ENCODE measurements around the gene SNX24. TPM values are rescaled to one million over a fixed set of nuclear protein-coding genes. Genes with fewer than 3 reads are reported as not detected.

The SNX24 gene
- total RNA-seq, 2 experiments from 2014 or later = 1.8 to 4.2 TPM

GRCh38 chr5:122942164-122942914 lies 96.9 kb downstream of the SNX24 start:
- Mint-ChIP-seq H3K4me1 (peaks cover 2% of the 10 kb centered on the region), H3K9me3 (ENCODE audit: low read depth) (no peaks in the 10 kb centered on the region), H3K27ac (no peak overlapping the region)

GRCh38 chr5:122943050-122943698 lies 97.8 kb downstream of the SNX24 start:
- H3K9me3 Mint-ChIP-seq (ENCODE audit: low read depth) = no peaks in the 10 kb centered on the region
- H3K27ac Mint-ChIP-seq = no peak overlapping the region
- CTCF ChIA-PET = no interaction called here
- no peak overlapping the region for H3K4me3 Mint-ChIP-seq
- ATAC-seq (no peak), DNase-seq (no peak)
- H3K27me3 Mint-ChIP-seq = no peaks in the 10 kb centered on the region
- peaks cover 2% of the 10 kb centered on the region for H3K36me3 Mint-ChIP-seq
- peaks cover 2% of the 10 kb centered on the region for H3K4me1 Mint-ChIP-seq

More at GRCh38 chr5:122942164-122942914, 96.9 kb downstream of the SNX24 start:
- Mint-ChIP-seq H3K4me3 (no peak overlapping the region), H3K27me3 (no peaks in the 10 kb centered on the region), H3K36me3 (peaks cover 2% of the 10 kb centered on the region)
- no peak for DNase-seq
- no peak for ATAC-seq
- CTCF ChIA-PET = no interaction called here

- peaks cover 2% of the 10 kb centered on the region for H3K4me1 Mint-ChIP-seq
- CTCF ChIA-PET = no interaction called here
- no peak for DNase-seq
- H3K36me3 Mint-ChIP-seq = peaks cover 2% of the 10 kb centered on the region
- no peak for ATAC-seq
- H3K4me3 Mint-ChIP-seq = no peak overlapping the region
- H3K27me3 Mint-ChIP-seq = no peaks in the 10 kb centered on the region
- no peaks in the 10 kb centered on the region for H3K9me3 Mint-ChIP-seq (ENCODE audit: low read depth)
- H3K27ac Mint-ChIP-seq = no peak overlapping the region
These were observed 98.6 kb downstream of the SNX24 start for GRCh38 chr5:122944051-122944450.

- Mint-ChIP-seq H3K4me1 (peaks cover 2% of the 10 kb centered on the region), H3K9me3 (ENCODE audit: low read depth) (no peaks in the 10 kb centered on the region), H3K27me3 (no peaks in the 10 kb centered on the region), H3K36me3 (peaks cover 2% of the 10 kb centered on the region), H3K4me3 (no peak overlapping the region), H3K27ac (no peak overlapping the region)
- DNase-seq = no peak
- CTCF ChIA-PET = interaction anchor here (0.6 kb wide), 1 partner anchor 126 kb away, joined by 3 read pairs; no protein-coding TSS in a partner anchor
- ATAC-seq = no peak
These were observed 102.0 kb downstream of the SNX24 start for GRCh38 chr5:122947372-122947771.

- CTCF ChIA-PET = no interaction called here
- DNase-seq = no peak
- H3K27me3 Mint-ChIP-seq = no peaks in the 10 kb centered on the region
- no peak overlapping the region for H3K27ac Mint-ChIP-seq
- H3K9me3 Mint-ChIP-seq (ENCODE audit: low read depth) = no peaks in the 10 kb centered on the region
- H3K4me3 Mint-ChIP-seq = no peak overlapping the region
- H3K4me1 Mint-ChIP-seq = no peaks in the 10 kb centered on the region
- no peak for ATAC-seq
- H3K36me3 Mint-ChIP-seq = peaks cover 2% of the 10 kb centered on the region
These were observed 102.4 kb downstream of the SNX24 start for GRCh38 chr5:122947772-122948171.

GRCh38 chr5:122948319-122948718 lies 102.9 kb downstream of the SNX24 start:
- CTCF ChIA-PET = no interaction called here
- Mint-ChIP-seq H3K4me1 (no peaks in the 10 kb centered on the region), H3K27me3 (no peaks in the 10 kb centered on the region), H3K36me3 (peaks cover 2% of the 10 kb centered on the region), H3K4me3 (no peak overlapping the region), H3K9me3 (ENCODE audit: low read depth) (no peaks in the 10 kb centered on the region), H3K27ac (no peak overlapping the region)
- ATAC-seq (no peak), DNase-seq (no peak)

GRCh38 chr5:122951658-122952057 lies 106.2 kb downstream of the SNX24 start:
- no peak overlapping the region for H3K27ac Mint-ChIP-seq
- H3K4me1 Mint-ChIP-seq = no peaks in the 10 kb centered on the region

GRCh38 chr5:122954719-122955118 lies 109.3 kb downstream of the SNX24 start:
- Mint-ChIP-seq H3K36me3 (peaks cover 1% of the 10 kb centered on the region), H3K27me3 (no peaks in the 10 kb centered on the region), H3K27ac (no peak overlapping the region), H3K4me1 (no peaks in the 10 kb centered on the region), H3K4me3 (no peak overlapping the region), H3K9me3 (ENCODE audit: low read depth) (peaks cover 3% of the 10 kb centered on the region)
- CTCF ChIA-PET = no interaction called here
- ATAC-seq (no peak), DNase-seq (no peak)

More at GRCh38 chr5:122951658-122952057, 106.2 kb downstream of the SNX24 start:
- Mint-ChIP-seq H3K27me3 (no peaks in the 10 kb centered on the region), H3K9me3 (ENCODE audit: low read depth) (no peaks in the 10 kb centered on the region), H3K36me3 (no peaks in the 10 kb centered on the region), H3K4me3 (no peak overlapping the region)
- DNase-seq (no peak), ATAC-seq (no peak)
- CTCF ChIA-PET = no interaction called here

- DNase-seq (no peak), ATAC-seq (no peak)
- Mint-ChIP-seq H3K4me1 (no peaks in the 10 kb centered on the region), H3K4me3 (no peak overlapping the region), H3K36me3 (peaks cover 1% of the 10 kb centered on the region), H3K9me3 (ENCODE audit: low read depth) (peaks cover 3% of the 10 kb centered on the region), H3K27ac (no peak overlapping the region), H3K27me3 (no peaks in the 10 kb centered on the region)
- CTCF ChIA-PET = no interaction called here
These were observed 112.0 kb downstream of the SNX24 start for GRCh38 chr5:122957457-122957856.

GRCh38 chr5:122959740-122960445 lies 114.5 kb downstream of the SNX24 start:
- H3K36me3 Mint-ChIP-seq = peaks cover 1% of the 10 kb centered on the region
- CTCF ChIA-PET = no interaction called here

GRCh38 chr5:122963305-122963704 lies 117.9 kb downstream of the SNX24 start:
- Mint-ChIP-seq H3K36me3 (no peaks in the 10 kb centered on the region), H3K9me3 (ENCODE audit: low read depth) (no peaks in the 10 kb centered on the region), H3K27me3 (no peaks in the 10 kb centered on the region), H3K27ac (no peak overlapping the region), H3K4me3 (no peak overlapping the region), H3K4me1 (no peaks in the 10 kb centered on the region)
- CTCF ChIA-PET = interaction anchor here (0.6 kb wide), 1 partner anchor 516 kb away, joined by 4 read pairs; no protein-coding TSS in a partner anchor
- ATAC-seq (no peak), DNase-seq (no peak)

More at GRCh38 chr5:122959740-122960445, 114.5 kb downstream of the SNX24 start:
- Mint-ChIP-seq H3K27me3 (no peaks in the 10 kb centered on the region), H3K4me1 (no peaks in the 10 kb centered on the region), H3K4me3 (no peak overlapping the region), H3K9me3 (ENCODE audit: low read depth) (peaks cover 3% of the 10 kb centered on the region), H3K27ac (no peak overlapping the region)
- ATAC-seq (no peak), DNase-seq (no peak)

GRCh38 chr5:122965111-122965510 lies 119.7 kb downstream of the SNX24 start:
- Mint-ChIP-seq H3K27ac (no peak overlapping the region), H3K9me3 (ENCODE audit: low read depth) (no peaks in the 10 kb centered on the region), H3K4me1 (no peaks in the 10 kb centered on the region), H3K36me3 (no peaks in the 10 kb centered on the region), H3K27me3 (no peaks in the 10 kb centered on the region), H3K4me3 (no peak overlapping the region)
- DNase-seq = no peak
- CTCF ChIA-PET = no interaction called here
- no peak for ATAC-seq

GRCh38 chr5:122967085-122967484 lies 121.7 kb downstream of the SNX24 start:
- DNase-seq (no peak), ATAC-seq (no peak)
- Mint-ChIP-seq H3K4me1 (no peaks in the 10 kb centered on the region), H3K9me3 (ENCODE audit: low read depth) (no peaks in the 10 kb centered on the region), H3K36me3 (no peaks in the 10 kb centered on the region), H3K27me3 (no peaks in the 10 kb centered on the region), H3K4me3 (no peak overlapping the region), H3K27ac (no peak overlapping the region)
- CTCF ChIA-PET = no interaction called here

GRCh38 chr5:122967625-122968024 lies 122.2 kb downstream of the SNX24 start:
- no peak for DNase-seq
- no peak for ATAC-seq
- Mint-ChIP-seq H3K4me1 (no peaks in the 10 kb centered on the region), H3K9me3 (ENCODE audit: low read depth) (no peaks in the 10 kb centered on the region), H3K27ac (no peak overlapping the region), H3K36me3 (no peaks in the 10 kb centered on the region), H3K27me3 (no peaks in the 10 kb centered on the region), H3K4me3 (no peak overlapping the region)
- CTCF ChIA-PET = no interaction called here
